Measurements from ENCODE around the gene MAEA.
"Not testable (repeated sequence)": the region's sequence is repeated elsewhere in the genome, so short reads cannot be mapped to it uniquely, and the experiment has no call there.

MAEA gene

DNA sequence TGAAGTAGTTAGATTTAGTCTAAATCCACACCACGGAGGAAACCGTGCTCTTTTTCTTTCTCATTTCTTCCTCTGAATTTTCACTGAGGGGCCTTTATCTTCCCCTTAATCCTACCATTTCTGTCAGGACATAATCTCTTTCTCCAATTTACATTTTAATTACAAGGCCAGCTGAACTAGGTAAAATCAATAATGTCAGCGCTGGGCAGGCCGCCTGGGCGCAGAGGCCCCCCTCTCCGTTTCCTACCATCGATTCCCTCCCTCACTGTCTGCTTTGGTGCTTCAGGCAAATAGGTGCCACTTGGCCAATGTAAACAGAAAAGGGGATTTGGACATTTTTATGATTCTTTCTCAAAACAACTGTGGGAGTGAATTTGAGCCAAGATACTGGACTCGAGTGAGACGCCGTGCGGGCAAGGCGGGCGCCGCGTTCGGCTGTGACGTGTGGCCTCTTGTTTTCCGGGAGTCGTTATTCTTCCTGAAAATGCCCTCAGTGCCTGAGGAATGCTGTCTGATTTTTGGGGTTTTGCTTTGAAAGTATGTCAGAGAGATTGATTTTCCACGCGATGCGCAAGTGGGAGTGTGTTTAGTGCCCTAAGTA is 79.9 kb downstream of the MAEA start:
- DNase-seq = no peak

DNA sequence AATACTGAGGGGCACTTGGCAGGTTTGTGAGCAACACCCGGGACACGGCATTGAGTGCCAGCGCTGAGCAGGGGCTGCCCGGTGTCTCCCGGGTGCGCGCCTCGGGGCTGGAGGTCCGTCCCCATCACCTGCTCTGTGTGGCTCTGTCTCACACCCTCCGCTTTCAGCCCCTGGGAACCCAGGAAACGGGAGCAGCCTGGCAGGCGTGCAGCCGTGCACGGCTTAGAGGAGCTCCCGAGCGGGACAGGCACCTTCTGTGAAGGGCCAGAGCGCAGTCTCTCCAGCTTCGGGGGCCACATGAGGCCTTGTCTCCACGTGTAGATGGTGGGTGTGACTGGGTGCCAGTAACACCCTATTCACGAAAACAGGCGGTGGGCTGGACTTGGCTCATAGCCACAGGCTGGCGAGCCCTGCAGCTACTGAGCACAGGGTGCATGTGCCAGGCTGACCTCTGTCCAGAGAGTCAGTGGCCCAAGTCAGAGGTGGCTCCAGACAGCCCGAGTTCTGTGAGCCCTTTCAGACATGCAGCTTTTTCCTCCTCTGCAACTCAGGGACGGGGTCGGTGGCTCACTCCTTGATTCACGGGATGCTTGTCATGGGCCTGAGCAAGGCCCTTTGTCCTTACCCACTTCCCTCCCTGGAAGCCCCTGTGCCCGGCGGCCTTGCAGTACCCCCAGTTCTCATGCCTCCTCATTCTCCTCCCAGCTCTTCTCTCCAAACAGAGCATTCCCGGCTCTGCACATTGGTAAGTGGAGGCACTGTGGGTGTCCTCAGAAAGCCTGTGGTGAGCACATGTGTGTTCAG is 80.8 kb downstream of the MAEA start:
- no peak for DNase-seq

DNA sequence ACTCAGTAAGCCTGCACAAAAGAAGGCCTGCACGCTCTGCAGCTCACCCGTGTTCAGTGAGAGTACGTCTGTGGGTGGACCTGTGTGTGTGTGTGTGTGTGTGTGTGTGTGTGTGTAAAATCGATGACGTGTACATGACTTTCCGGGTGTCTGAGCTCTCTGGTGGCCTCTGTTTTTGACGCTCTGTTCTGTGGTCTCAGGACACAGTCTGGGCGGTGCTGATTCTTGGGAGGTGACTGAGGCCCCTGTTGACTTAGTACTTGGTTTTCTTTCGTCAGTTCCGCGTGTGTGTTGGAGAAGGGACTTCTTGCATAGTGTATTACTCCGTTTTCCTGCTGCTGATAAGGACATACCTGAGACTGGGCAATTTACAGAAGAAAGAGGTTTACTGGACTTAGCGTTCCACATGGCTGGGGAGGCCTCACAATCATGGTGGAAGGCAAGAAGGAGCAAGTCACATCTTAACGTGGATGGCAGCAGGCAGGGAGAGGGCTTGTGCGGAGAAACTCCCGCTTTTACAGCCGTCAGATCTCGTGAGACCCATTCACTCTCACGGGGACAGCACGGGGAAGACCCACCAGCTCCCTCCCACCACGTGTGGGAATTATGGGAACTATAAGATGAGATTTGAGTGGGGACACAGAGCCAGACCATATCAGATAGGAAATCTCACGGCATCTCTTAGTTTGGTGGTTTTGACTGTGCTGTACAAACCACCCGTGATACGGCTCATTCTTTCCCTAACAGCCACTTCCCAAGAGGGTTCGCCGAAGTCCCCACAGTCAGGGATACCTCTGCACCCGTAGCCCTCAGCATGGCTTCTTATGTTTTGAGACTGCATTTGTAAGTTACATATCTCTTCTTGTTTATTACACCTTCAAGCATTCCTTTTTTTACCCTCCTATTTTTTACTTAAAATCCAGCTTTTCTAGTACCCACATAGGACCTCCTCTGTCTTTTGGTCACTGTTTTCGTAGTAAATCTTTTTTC is 81.8 kb downstream of the MAEA start:
- DNase-seq = no peak

DNA sequence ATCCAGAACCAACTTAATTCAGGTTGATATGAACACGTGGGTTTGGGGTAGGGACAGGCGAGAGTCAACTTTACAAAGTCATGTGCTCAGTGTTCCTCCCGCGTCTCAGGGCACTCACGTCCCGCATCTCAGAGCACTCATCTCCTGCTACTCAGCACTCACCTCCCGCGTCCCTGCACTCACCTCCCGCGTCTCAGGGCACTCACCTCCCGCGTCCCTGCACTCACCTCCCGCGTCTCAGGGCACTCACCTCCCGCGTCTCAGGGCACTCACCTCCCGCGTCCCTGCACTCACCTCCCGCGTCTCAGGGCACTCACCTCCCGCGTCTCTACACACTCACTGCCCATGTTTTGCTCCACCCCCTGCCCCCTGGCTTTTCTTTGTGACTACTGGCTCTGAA is 82.9 kb downstream of the MAEA start:
- not testable (repeated sequence) for DNase-seq

DNA sequence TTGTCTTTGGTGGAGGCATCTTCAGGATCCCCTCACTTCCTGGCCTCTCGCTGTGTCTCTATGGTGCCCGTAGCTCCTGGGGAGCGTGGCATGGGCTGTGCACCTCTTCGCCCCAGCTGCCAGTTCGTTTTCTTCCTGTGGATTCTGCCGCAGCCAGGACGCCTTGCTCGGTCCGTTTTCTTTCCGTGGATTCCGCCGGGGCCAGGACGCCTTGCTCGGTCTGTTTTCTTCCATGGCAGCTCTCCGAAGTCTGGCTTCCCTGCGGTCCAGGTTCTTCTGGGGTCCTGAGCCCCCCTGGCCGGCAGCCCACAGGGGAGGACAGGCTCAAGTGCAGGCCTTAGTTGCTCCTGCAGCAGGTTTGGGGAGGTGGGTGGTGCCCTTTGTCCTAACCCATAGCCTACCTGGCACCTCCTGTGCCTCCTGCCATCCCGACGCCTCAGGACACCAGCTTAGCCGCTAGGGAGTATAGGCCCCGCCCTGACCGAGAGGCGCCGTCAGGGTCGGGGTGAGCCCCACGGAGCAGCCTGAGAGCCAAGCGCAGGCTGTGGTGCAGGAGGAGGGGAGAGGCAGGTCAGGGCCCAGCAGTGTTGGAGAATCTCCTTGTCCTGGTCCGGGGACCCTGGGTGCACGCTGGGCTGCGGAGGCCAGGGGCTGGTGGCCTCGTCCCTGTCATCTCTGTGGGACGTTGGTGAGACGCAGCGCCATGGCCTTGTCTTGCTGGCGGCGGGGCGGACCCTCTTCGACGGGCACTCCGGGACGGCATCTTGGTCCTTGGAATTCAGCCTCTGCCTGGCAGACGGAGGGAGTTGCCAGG is 84.4 kb downstream of the MAEA start:
- no peak for DNase-seq

DNA sequence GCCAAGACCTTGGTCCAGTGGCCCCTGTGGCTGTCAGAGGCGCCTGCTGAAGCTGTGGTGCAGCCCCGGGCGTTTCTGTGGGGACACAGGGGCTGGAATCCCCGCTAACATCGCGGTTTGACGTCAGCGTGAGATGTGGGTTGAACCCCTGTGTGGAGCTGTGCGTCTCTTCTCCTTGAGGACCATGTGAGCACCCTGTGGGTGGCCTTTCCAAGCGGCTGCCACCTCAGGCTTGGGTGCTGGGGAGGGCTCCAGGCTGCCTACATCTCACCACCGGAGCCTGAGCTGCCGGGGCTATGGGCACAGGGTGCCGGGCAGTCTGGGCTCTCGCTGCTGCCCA is 85.0 kb downstream of the MAEA start:
- no peak for DNase-seq

DNA sequence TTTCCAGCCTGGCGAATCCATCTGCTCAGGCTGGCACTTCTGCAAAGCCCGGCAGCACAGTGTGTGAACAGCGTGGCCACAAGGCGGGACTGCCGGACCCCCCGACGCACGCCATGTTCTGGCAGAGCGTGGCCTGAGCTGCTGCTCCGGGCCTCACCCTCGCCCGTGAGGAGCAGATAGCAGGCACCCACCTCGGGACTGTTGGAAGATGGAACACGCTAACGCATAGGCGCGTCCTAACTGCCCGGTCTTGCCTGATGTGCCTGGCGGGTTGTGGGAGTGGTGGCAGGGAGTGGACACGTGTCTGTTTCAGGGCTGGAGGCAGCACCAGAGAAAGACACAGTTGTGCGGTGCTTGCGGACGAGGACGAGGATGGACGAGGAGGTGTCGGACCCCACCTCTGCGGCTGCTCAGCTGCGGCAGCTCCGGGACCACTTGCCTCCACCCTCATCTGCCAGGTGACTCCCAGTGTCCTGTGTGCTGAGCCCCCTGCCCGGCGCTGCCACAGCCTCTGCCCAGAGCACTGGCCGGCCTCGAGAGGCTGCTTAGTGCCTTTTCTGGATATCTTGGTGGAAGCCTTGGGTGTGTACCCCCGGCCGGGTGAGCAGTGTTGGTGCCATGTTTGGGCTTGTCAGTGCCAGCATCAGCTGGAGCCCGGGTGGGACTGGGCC is 85.5 kb downstream of the MAEA start:
- DNase-seq = no peak

DNA sequence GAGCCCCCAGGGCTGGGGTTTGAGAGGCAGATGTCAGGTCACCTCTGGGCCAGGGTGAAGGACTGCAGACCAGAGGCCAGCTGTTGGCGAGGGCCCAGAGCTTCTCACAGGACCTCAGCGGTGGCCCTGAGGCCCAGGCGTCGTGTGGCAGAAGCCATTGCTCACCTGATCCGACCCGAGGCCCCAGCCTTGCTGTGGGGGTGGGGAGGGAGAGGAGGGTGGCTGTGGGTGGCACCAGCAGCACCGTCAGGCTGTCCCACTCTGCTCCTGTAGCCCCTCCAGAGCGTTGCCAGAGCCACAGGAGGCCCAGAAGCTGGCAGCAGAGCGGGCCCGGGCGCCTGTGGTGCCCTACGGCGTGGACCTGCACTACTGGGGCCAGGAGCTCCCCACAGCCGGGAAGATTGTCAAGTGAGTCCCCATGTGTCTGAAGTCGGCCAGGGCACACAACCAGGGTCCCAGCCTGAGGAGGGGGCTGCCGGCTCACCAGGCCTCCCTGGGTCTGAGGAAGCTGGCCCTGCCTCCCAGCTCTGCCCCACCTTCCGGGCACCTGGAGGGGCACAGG is 86.2 kb downstream of the MAEA start:
- no peak for DNase-seq

DNA sequence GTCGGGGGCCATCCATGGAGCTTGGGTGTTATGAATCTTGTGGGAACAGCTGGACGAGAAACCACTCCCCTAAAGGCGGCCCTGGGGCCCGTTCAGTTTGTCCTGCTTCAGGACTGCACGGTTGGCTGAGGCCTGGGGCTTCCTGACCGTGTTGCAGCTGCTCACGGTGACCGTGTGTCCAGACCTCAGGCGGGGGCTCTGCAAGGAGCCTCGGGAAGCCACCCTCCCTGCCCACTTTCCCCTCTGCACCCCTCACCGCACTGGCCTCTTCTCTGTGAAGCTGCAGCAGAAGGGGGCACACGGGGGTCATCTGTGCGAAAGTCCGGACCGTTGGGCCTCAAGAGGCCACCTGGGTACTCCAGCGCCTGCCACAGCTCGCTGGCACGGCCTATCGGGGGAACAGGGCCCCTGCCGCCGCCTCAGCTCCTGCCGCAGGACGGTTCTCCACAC is 86.7 kb downstream of the MAEA start:
- DNase-seq = no peak

DNA sequence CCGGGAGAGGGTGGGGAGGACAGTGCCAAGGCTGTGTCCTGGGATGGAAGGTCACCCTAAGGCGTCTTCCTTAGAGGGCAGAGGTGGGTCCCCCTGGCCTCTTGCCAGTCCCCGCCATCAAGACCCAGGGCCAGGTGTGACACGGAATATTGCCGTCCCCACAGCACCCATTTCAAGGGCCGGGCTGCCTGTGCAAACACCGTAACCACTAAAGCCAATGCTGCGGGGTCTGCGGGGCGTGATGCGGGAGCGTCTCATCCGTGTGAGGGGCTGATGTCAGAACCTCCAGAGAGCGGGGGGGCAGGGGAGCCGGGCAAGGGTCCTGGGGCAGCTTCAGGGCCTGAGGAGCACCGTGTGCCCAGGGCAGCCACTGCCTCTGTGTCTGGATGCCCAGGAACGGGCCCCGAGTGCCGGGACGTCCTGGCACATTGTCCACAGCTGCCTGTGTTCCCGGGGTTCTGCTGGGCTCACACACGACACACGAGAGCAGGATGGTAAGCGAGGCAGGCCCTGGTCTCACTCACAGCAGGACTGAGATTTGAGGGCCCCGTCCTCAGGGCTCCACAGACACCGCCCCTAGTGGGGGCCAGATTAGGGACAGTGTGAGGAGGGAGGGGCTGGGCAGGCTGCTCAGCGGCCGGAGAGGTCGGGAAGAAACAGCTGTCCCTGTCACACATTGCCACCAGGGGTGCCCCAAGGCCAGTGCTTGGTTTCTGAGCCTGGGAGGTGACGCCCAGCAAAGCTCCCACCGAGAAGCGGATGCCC is 87.3 kb downstream of the MAEA start:
- DNase-seq = no peak

DNA sequence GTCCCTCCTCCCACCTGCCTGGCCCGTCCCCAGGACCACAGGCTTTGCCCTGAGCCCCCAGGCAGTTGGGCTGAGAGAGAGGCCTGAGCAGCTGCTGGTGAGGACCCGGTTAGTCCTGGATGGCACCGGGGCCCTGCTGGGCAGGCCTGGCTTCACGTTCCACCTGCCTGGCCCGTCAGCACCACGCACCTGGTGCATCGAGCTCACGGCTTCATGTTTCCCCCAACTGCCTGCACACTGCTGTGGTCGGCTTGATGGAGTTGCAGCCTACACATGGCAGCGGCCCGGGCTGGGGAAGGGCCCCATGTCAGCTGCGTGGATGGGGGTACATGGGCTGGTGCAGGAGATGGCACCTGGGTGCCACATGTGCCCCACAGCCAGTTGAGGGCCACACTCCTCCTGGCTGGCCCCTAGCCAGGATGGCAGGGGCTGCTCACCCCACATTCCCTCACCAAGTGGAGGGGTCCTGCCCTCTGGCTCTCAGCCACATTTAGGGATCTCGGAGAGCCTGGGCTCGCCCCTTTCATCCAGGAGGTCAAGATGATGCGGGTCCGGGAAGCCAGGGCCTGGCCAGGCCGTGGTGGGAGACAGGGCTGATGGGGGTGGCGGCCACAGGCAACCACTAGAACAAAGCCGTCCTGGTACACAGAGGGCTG is 88.0 kb downstream of the MAEA start:
- DNase-seq = no peak

DNA sequence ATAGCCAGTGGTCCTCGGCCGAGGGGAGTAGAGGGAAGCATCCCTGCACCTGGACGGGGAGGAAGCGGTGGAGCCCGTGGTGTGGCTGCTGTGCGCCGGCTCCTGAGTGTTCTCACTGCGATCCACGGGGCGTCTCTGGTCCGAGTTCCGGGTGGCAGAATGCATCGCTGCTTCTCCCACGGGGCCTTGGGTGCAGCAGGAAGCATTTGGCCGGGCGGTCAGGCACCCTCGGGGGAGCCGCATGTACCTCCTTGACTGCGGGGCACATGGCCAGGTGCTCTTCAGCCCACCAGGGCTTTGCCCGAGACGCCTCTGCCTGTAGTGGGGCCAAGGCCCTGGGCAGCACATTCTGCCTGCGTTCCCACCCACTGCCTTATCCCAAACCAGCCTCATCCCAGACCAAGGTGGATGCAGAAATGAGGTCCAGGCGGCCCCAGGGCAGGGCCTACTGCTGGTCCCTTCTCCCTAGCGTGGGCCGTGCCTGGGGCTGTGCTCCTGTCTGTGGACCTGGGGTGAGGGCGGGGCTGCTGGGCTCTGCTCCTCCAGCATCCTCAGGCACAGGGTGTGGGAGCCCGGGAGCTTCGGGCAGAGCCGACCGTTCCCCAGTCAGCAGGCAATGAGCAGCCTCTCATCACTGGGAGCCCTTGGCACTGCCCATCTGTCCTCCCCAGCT is 89.0 kb downstream of the MAEA start:
- DNase-seq = no peak

DNA sequence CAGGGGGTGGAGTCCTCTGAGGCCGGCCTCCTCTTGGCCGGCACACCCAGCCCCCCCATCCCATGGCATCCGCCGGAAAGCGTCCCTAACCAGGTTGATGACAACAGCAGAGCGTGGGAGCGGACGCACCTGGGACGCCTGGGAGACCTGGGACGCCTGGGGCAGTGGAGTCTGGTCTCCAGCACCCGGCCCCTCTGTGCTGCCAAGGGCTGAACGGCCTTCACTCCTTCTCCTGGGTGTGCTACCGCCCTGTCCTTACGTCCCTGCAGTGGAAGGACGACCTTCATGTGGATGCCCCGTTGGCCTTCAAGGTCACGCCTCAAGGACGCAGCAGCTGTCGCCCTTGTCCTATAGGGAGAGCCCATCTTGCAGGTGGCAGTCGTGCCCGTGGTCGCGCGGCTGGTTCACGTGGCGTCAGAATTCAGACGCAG is 89.7 kb downstream of the MAEA start:
- no peak for DNase-seq

DNA sequence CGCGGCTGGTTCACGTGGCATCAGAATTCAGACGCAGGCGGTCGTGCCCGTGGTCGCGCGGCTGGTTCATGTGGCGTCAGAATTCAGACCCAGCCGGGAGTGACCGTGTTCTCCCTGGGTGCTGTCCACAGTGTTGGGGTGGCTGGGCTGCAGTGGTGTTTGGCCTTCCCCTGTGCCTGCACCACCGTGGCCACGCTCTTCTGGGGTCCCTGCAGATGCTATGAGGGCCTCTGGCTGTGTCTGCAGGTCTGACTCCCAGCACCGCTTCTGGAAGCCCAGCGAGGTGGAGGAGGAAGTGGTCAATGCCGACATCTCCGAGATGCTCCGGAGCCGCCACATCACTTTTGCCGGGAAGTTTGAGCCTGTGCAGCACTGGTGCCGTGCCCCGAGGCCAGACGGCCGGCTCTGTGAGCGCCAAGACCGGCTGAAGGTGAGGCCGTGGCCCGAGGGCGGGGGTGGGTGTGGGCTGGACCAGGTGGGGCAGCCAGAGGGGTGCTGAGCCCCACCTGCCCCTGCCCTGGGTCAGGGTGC is 90.2 kb downstream of the MAEA start:
- no peak for DNase-seq

DNA sequence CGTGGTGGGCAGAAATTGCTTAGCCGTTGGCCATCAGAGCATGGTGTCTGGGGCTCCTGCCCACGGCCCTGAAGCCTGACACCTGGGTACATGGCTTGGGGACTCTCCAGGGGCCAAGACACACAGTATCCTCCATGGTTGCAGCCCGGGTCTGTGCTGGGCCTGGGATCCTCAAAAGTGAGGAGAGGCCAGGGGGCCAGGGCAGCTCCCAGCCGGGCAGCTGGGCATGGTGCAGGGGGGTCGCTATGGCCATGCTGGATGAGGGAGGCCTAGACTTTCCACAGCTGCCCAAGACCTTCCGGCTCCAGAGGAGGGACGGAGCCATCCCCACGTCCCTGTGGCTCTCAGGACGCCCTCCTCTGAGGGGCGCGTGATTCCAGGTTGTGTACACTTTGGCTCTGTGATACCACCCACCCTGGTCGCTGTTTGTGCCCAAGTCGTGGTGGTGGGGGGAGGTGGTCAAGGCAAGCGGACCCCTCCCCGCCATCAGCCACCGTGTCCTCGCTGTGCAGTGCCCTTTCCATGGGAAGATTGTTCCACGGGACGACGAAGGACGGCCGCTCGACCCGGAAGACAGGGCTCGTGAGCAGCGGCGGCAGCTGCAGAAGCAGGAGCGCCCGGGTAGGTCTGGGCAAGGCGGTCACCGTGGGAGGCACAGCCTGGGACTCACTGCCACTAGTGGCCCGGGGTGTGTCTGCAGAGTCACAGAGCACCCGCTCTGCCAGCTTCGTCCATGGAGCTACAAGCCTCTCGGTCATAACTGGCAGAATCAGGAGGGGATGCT is 90.9 kb downstream of the MAEA start:
- DNase-seq = no peak

DNA sequence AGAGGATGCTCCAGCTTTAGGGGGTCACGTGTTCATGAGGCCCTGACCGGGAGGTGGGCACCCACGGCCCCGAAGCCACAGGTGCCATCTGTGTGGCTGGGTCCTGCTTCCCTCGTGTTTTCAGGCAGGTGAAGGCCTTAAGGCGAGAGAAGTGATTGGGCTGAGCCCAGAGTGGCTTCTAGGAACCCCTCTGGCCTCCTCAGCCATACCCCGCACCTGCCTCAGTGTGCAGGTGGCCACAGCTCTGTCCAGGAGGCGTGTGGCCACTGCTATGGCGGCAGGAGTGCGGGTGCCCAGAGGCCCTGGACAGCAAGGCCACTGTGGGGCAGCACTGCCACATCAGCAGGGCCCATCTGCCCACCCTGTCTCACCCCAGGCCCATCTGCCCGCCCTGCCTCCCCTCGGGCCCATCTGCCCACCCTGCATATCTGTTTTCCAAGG is 91.5 kb downstream of the MAEA start:
- no peak for DNase-seq

DNA sequence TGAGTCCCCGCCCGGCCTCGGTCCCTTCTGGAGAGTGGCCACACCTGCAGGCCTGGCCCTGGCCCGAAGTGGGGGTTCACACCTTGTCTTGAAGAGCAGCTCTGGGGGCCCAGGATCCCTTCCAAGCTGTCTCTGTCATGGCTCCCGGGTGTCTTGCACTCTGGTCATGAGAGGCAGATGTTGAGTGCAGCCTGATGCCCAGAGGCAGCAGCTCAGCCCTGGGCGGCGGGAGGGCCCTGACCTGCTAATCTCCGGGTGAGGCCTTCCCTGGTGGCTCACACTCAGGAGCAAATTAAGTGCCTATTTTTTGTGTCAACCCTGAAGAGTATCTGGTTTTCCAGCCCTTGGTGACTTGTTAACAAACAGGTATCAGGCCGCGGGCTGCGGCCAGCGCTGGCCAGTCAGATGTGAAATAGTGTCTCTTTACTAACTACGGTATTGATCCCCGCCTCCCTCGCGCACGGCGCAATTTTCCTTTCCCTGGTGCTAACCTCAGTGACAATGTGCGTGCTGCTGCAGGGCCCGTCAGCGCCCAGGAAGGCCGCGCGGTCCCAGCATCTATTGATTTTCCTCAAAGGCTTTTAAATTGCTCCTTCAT is 92.4 kb downstream of the MAEA start:
- DNase-seq = no peak
